GM18511 (cell line): ENCODE data around the gene MFAP3L.
"Not testable (repeated sequence)": the region's sequence is repeated elsewhere in the genome, so short reads cannot be mapped to it uniquely, and the experiment has no call there.

ENCODE experiments used
- ATAC-seq: cut with Tn5 transposase; IDR thresholded peaks from one replicate; pipeline ENCODE4 v1.9.1; 2021; ENCODE audit warnings: mild to moderate bottlenecking, moderate library complexity; ENCODE audit not compliant: unreplicated experiment

The MFAP3L gene

DNA sequence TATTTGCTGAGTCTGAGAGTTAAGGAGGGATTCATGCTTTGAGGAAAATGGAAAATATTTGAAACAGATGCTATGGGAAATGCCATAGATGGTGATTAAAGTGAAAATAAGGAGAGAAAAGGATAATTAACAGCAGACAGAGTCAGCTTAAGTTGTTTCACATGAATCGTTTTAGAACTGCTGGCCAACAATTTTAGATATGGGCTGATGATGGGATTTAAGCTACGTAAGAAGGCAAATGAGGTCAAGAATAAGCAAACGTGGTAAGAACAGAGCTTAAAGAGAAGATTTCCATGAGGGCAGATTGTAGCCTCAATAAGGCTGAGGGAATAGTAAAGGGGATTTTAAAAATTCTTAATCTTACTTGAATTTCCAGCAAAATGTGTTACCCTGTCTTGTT is 77.9 kb downstream of the MFAP3L start:
- ATAC-seq = no peak

DNA sequence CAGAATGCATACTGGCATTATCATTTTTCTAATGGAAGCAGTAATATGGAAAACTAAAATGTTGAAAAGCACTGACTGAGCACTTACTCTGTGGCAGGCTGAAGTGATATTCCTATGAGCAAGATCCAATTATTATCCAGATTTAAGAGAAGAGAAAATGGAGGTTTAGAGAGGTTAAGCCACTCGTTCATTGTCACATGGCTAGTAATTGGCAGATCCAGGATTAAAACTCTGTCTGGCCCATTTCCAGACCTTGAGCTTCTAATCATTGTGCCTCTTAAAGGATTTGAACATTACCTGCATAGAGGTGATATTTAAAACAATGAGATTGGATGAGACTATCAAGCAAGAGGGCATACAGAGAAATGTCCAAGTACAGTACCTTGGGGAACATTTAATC is 80.6 kb downstream of the MFAP3L start:
- ATAC-seq = no peak

DNA sequence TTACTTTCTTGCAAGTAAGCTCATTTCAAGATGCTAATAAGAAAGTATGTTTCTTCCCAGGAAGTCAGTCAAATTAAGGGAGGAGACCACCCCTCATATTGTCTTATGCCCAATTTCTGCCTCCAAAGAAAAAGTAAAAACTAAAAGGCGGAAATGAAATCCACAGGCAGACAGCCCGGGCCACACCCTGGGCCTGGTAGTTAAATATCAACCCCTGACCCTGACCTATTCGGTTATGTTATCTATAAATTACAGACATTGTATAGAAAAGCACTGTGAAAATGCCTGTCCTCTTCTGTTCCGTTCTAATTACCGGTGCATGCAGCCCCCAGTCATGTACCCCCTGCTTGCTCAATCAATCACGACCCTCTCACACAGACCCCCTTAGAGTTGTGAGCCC is 82.6 kb downstream of the MFAP3L start:
- ATAC-seq = not testable (repeated sequence)

DNA sequence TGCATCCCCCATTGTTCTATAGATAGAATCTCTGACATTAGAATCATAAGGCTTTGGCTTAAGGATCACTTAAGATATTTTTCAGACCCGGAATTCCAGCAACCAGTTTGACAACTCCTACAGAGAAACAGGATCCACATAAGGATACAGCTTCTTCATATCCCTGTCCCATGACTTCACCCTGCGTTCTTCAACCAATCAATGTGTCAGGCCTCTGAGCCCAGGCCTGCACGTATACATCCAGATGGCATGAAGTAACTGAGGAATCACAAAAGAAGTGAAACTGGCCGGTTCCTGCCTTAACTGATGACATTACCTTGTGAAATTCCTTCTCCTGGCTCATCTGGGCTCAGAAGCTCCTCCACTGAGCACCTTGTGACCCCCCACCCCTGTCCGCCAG is 85.1 kb downstream of the MFAP3L start:
- no peak for ATAC-seq

DNA sequence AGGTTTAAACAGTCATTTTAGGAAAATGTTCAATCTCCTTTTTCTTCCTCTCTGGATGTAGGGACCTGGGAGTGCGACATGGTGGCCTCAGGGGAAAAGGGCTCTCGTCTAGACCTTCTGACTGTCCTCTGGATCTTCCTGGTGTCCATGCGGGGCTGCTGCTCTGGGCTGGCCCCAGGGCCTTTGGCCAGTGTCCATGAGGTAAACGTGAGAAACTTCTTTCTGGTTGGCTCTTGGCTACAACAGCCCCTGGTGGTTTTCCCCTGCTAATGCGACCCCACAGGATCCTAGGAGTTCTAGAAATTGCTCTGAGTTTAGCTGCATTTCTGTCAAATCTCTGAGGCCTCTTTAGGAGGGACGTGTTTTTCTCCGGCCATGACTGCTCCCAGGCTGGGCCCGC is 85.7 kb downstream of the MFAP3L start:
- no peak for ATAC-seq
